ENCODE data around the gene PTCSC3.

- TF ChIP-seq CTCF (CRISPR knock-in tag; IDR thresholded peaks at IDR 0.05) (no peak), RAD21 (CRISPR knock-in tag; IDR thresholded peaks at IDR 0.05) (no peak), POLR2A (IDR thresholded peaks at IDR 0.05; ENCODE audit: insufficient read depth in 1 of 2, low read depth in 2 of 2, low read length in 2 of 2) (no peak)
These were observed 43.7 kb downstream of the PTCSC3 start for GRCh38 chr14:36132826-36133225.

Data from HepG2 (cell line).